Right renal pelvis (tissue), 4 donors: ENCODE measurements around the gene ADORA1. TPM values are rescaled to one million over a fixed set of nuclear protein-coding genes. Genes with fewer than 3 reads are reported as not detected.

Experiments used
- DNase-seq, 4 donors: peaks; one replicate each; pipeline ENCODE4 v3.0.0-alpha.2; 2013; ENCODE audit warnings: low read depth in 4 of 4, low spot score in 3 of 4, missing footprints in 1 of 4
- polyA plus RNA-seq, 4 donors: library from polyadenylated mRNA; unstranded; fragments of 120-200 nt; gene quantifications; one replicate each; pipeline ENCODE4 v1.2.1, GENCODE V29; 2013; ENCODE audit not compliant: insufficient read length in 4 of 4

Gene ADORA1
- polyA plus RNA-seq, 4 donors, result 5.8 to 6.9 (median 6.5) TPM

- no peak for DNase-seq
Measured at GRCh38 chr1:203181586-203182386, 54.3 kb downstream of the ADORA1 start.

DNA sequence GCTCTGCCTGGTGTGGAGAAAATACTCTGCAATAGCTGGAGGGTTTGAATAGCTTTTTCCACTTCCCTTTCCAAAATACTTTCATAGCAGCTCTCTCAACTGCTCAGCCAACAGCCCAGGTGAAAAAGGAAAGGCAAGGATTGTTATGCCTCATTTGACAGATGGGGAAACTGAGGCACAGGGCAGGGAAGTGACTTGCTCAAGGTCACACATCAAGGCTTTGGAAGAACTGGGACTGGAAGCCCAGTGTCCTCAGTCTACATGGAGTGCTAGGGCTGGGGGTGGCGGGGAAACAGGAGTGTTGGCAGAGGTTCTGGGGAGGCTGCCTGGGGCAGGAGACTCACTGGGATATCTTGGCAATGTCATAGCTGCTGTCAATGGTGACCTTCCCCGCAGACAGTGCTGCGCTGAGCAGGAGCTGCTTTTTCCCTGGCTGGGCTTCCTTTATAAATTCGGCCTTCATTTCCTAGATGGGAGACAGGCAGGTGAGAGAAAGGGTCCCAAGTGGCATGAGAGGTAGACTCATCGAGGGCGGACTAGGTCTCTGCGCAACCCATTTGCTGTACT is 54.9 kb downstream of the ADORA1 start:
- DNase-seq, result no peak

- DNase-seq, result no peak
Measured at GRCh38 chr1:203183828-203184227, 56.3 kb downstream of the ADORA1 start.

DNA sequence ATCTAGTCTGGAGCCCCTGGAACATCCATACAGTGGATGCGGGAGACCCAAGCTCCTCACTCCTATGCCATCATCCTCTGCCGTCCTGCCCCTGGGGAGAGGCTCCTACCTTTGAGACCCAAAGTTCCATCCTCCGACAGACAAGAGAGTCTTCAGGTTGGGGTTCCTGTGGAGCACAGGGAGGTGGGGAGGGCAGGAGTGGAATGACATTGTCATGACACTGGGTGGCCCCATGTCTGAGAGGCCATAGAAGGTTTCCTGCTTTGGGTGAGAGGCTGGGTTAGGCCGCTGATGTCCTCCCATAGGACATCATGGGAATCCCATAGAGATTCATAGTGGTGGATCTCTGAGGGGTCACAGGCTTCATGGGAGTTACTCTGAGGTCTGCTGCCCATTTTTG is 56.9 kb downstream of the ADORA1 start:
- no peak for DNase-seq

- no peak for DNase-seq
Measured at GRCh38 chr1:203185061-203185461, 57.5 kb downstream of the ADORA1 start.

DNA sequence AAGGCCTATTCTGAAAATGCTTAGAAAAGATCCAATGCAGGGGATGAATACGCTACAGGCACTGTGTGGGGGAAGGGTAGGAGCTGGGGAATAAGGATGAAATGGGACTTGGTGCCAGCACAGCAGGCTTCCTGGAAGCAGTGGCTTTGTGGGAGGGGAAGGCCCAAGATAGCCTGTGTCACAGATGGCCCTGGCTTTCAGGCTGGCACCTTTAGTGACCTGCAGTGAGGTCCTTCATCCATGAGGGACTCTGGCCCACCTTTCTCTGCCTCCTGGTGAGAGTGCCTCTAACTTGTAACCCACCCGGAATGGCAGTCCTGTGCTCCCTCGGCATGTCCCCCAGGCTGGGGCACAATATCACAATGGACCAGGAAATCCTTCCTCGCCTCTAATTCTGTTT is 58.1 kb downstream of the ADORA1 start:
- DNase-seq, result no peak

GRCh38 chr1:203186091-203186445 is 58.5 kb downstream of the ADORA1 start:
- DNase-seq, result no peak

- no peak for DNase-seq
Measured at GRCh38 chr1:203186446-203187303, 59.1 kb downstream of the ADORA1 start, which contains the start of gene CHI3L1. CHI3L1 (minus strand) TSS chr1:203186704; CDS start chr1:203186623, 81 bp downstream.

- no peak for DNase-seq
Measured at GRCh38 chr1:203187304-203187685, 59.8 kb downstream of the ADORA1 start.

- DNase-seq, result no peak
Measured at GRCh38 chr1:203187689-203188264, 60.3 kb downstream of the ADORA1 start.

DNA sequence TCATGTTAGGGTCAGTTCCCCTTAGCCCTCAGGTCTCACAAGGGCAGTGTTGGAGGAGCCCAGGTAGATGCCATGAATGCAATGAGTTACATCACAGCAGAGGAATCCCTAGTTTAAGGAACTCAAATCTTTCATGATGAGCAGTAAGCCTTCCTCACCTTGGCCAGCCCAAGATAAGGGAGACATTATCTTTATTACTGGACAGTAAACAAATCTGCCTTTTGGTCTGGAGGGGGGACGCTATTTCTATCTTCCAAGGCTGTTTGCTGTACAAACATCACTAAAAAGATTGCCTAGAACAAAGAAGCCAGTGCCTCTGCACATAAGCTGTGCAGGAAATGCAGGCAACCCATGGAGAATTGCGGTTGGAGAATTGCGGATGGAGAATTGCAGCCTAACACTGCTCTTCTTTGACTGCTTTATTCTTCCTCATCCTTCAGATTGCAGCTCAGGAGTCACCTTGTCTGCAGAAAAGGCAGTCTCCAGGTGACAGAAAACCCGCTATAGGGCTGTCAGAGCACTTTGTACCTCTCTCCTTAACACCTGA is 61.2 kb downstream of the ADORA1 start:
- no peak for DNase-seq

DNA sequence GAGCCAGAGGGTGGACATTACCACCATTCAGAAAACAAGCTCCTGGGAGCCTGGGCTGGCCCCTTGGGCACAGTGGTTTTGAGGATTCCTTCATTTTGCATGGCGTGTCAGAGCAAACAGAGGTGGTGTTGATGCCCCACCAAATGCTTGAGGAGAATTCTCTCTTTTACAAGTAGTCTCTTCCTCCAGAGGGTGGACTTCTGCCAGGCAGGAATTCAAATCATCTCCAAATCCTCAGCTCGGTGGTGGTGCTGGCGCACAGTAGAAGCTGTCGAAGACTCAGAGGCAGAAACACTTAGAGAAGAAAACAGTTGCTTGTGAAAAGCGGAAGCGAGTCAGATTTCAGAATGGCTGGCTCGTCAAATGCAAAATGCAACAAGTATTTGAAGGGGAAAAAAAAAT is 62.4 kb downstream of the ADORA1 start:
- DNase-seq, result no peak

GRCh38 chr1:203190949-203191348 is 63.4 kb downstream of the ADORA1 start:
- no peak for DNase-seq

GRCh38 chr1:203196371-203196770 is 68.8 kb downstream of the ADORA1 start:
- DNase-seq, result no peak

DNA sequence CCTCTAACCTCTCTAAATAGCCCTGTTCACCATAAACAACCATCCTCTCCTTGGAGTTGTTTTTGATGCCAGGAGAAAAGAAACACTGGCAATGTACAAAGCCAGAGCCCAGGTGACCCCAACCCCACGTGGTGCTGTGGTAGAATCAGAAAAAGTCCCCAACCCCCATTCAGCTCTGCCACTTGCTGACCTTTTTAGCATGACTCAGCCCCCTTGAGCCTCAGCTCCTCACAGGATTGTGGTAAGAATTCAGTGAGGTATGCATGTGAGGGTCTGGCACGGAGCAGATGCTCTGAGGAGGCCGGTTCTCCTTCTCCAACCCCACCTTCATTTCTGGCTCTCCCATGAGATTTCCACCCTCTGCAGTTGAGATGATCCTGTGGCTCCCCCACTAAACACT is 70.1 kb downstream of the ADORA1 start:
- no peak for DNase-seq

DNA sequence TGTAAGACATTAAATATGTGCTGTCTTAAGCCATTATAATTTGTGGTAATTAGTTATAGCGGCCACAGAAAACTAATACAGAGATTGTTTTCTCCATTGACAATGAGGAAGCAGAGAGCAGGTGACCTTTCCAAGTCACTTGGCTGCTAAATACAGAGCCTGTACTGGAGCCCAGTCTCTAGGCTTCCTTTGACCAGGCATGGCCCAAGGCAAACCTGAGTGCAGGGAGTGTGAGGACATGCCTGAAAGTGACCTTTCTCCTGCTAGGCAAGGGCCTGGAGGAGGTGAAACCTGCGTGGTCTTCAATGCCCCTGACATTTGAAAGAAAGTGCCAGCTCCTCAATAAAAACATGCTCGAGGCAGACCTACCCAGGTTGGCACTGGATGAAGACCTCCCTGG is 71.5 kb downstream of the ADORA1 start:
- no peak for DNase-seq

- DNase-seq, result no peak
Measured at GRCh38 chr1:203199481-203199815, 71.9 kb downstream of the ADORA1 start.

DNA sequence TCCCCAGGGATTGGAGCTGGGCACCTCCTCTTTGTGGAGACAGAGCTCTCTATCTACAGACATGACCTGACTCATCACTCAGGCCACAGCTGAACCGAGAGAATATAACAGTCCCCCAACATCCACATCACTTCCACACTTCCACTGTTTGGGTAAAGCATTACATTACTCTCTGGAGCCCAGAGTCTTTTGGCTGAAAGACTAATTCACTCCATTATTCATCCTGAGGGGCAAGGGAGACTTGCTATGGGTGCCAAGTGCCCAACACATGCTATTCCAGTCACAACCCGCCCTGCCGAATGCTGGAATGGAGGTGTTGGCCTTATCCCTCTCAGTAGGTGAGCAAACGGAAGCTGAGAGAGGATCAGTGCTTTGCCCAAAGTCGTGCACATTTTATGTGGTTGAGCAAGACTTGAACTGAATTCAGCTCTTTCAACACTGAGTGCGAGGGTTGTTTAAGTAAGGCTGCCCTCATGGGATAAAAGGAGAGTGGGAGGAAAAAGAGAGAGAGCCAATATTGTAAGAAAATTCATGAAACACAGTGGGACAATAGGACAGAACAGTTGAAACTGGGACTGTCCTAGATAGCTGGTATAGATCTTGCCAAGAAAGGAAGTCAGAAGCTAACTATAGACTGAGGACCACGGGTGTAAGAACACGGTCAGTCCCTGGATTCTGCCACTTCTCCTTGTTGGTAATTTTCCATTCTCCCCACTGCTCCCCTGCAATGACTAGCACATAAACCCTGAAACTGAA is 72.5 kb downstream of the ADORA1 start:
- DNase-seq, result no peak

GRCh38 chr1:203200916-203201315 is 73.4 kb downstream of the ADORA1 start:
- DNase-seq, result no peak

GRCh38 chr1:203201516-203202205 is 74.1 kb downstream of the ADORA1 start:
- no peak for DNase-seq
